Neuronal stem cell (in vitro differentiated cells): Measurements from ENCODE around the gene DHX57.

ENCODE experiments used
- DNase-seq: peaks from one replicate; pipeline ENCODE4 v3.0.0-alpha.2; 2013; ENCODE audit warnings: low spot score
- H2AFZ ChIP-seq: one replicate; pipeline ENCODE4 v1.6.1; 2013; ENCODE audit warnings: mild to moderate bottlenecking, low read length, inconsistent platforms
- H2AK5ac ChIP-seq: 2 replicates; pipeline ENCODE4 v1.6.1; 2013; ENCODE audit warnings: low read depth, mild to moderate bottlenecking, inconsistent platforms, low read length, moderate library complexity, mixed read lengths
- H2BK120ac ChIP-seq: 2 replicates; pipeline ENCODE4 v1.6.1; 2013; ENCODE audit warnings: low read depth, mild to moderate bottlenecking, inconsistent platforms, low read length, moderate library complexity, mixed read lengths
- H2BK12ac ChIP-seq: one replicate; pipeline ENCODE4 v1.6.1; 2013; ENCODE audit warnings: low read length, inconsistent platforms
- H2BK15ac ChIP-seq: 2 replicates; pipeline ENCODE4 v1.6.1; 2013; ENCODE audit warnings: mild to moderate bottlenecking, low read length, inconsistent platforms, mixed read lengths
- H2BK5ac ChIP-seq: one replicate; pipeline ENCODE4 v1.6.1; 2013; ENCODE audit warnings: inconsistent platforms, mild to moderate bottlenecking, low read length, moderate library complexity
- H3K14ac ChIP-seq: one replicate; pipeline ENCODE4 v1.6.1; 2013; ENCODE audit warnings: low read length, inconsistent platforms
- H3K18ac ChIP-seq: 2 replicates; pipeline ENCODE4 v1.6.1; 2013; ENCODE audit warnings: low read length, inconsistent platforms
- H3K23ac ChIP-seq: 2 replicates; pipeline ENCODE4 v1.6.1; 2013; ENCODE audit warnings: low read depth, mild to moderate bottlenecking, mixed read lengths, low read length, inconsistent platforms; ENCODE audit not compliant: poor library complexity
- H3K27ac ChIP-seq: replicated peaks from 3 replicates; pipeline ENCODE4 v1.5.1; 2013; ENCODE audit warnings: low read length, inconsistent platforms
- H3K27me3 ChIP-seq, 3 experiments: 2 replicates each; pipeline ENCODE4 v1.6.1; 2013; ENCODE audit warnings: low read length in 3 of 3, mild to moderate bottlenecking in 2 of 3, inconsistent platforms in 1 of 3, low read depth in 1 of 3, mixed read lengths in 1 of 3, moderate library complexity in 1 of 3; ENCODE audit not compliant: control insufficient read depth in 3 of 3, insufficient read depth in 3 of 3
- H3K36me3 ChIP-seq, 2 donors: replicated peaks in 1 of 2; 2 replicates each; pipeline ENCODE4 v1.6.1; 2013; ENCODE audit warnings: low read length in 2 of 2; ENCODE audit not compliant: control insufficient read depth in 2 of 2, insufficient read depth in 2 of 2
- H3K4ac ChIP-seq: 2 replicates; pipeline ENCODE4 v1.6.1; 2013; ENCODE audit warnings: inconsistent platforms, mild to moderate bottlenecking, low read length, moderate library complexity
- H3K4me1 ChIP-seq, 2 donors: 1 replicate in 1 of 2; 2 replicates in 1 of 2; pipeline ENCODE4 v1.6.1; 2013; ENCODE audit warnings: low read length in 2 of 2, low read depth in 1 of 2; ENCODE audit not compliant: control insufficient read depth in 2 of 2, insufficient read depth in 1 of 2
- H3K4me2 ChIP-seq: one replicate; pipeline ENCODE4 v1.6.1; 2013; ENCODE audit warnings: mild to moderate bottlenecking, low read length, inconsistent platforms; ENCODE audit not compliant: insufficient read depth, poor library complexity, severe bottlenecking
- H3K4me3 ChIP-seq, 2 donors: 2 replicates each; pipeline ENCODE4 v1.5.1; 2013; ENCODE audit warnings: low read length in 2 of 2, mild to moderate bottlenecking in 2 of 2, inconsistent platforms in 1 of 2, moderate library complexity in 1 of 2
- H3K79me1 ChIP-seq: one replicate; pipeline ENCODE4 v1.6.1; 2013; ENCODE audit warnings: low read depth, mild to moderate bottlenecking, inconsistent platforms, low read length, moderate library complexity
- H3K9ac ChIP-seq: one replicate; pipeline ENCODE4 v1.6.1; 2013; ENCODE audit warnings: mild to moderate bottlenecking, low read depth, low read length, inconsistent platforms; ENCODE audit not compliant: poor library complexity
- H3K9me3 ChIP-seq, 2 donors: replicated peaks in 1 of 2; 2 replicates each; pipeline versions ENCODE3 to v1.6.1; 2013; ENCODE audit warnings: low read length in 2 of 2, mild to moderate bottlenecking in 2 of 2, inconsistent platforms in 1 of 2, low read depth in 1 of 2, mixed read lengths in 1 of 2, moderate library complexity in 1 of 2; ENCODE audit not compliant: control insufficient read depth in 2 of 2, insufficient read depth in 1 of 2
- H4K8ac ChIP-seq: one replicate; pipeline ENCODE4 v1.6.1; 2013; ENCODE audit warnings: low read depth, mild to moderate bottlenecking, inconsistent platforms, low read length, moderate library complexity
- H4K91ac ChIP-seq: one replicate; pipeline ENCODE4 v1.6.1; 2013; ENCODE audit warnings: low read length, low read depth, mild to moderate bottlenecking, inconsistent platforms; ENCODE audit not compliant: poor library complexity
- WGBS, 2 donors: extraction: QIAGEN DNeasy Blood & Tissue Kit; methylation state at CpG; one replicate each; pipeline ENCODE4 v1.1.7; 2013; ENCODE audit warnings: missing lambda C conversion rate in 2 of 2, mixed read lengths in 1 of 2; ENCODE audit not compliant: insufficient read length in 2 of 2, insufficient replicate concordance in 1 of 2; ENCODE audit errors: extremely low coverage in 2 of 2; 5-methylcytosine and 5-hydroxymethylcytosine counted together

DHX57 gene

GRCh38 chr2:38856165-38856564, 19.6 kb downstream of the DHX57 start:
- peak overlapping the region; percentile 39 for H2BK5ac ChIP-seq
- no peaks in the 10 kb centered on the region for H3K4me1 ChIP-seq
- peaks cover 0 to 10% of the 10 kb centered on the region in 2 donors for H3K9me3 ChIP-seq
- H2BK15ac ChIP-seq: no peak overlapping the region
- H3K27me3 ChIP-seq: no peaks in the 10 kb centered on the region
- no peak for DNase-seq
- no CpG with 5 or more reads among the region's 1 CpG for WGBS, 2 donors
- H3K4ac ChIP-seq: no peak overlapping the region
- H2BK12ac ChIP-seq: no peak overlapping the region
- H3K79me1 ChIP-seq: no peaks in the 10 kb centered on the region
- H2AK5ac ChIP-seq: no peak overlapping the region
- H4K8ac ChIP-seq: no peak overlapping the region
- no peak overlapping the region for H3K4me3 ChIP-seq
- H3K4me2 ChIP-seq: no peak overlapping the region
- peaks cover 24 to 94% of the 10 kb centered on the region in 2 donors for H3K36me3 ChIP-seq
- no peak overlapping the region for H3K18ac ChIP-seq
- H2BK120ac ChIP-seq: no peak overlapping the region
- no peak overlapping the region for H3K14ac ChIP-seq
- H3K27ac ChIP-seq: no peak overlapping the region
- H4K91ac ChIP-seq: no peak overlapping the region
- no peak overlapping the region for H2AFZ ChIP-seq
- no peak overlapping the region for H3K9ac ChIP-seq
- no peak overlapping the region for H3K23ac ChIP-seq

- H3K4me1 ChIP-seq: no peaks in the 10 kb centered on the region
- no peak overlapping the region for H2AK5ac ChIP-seq
- no peak overlapping the region for H4K8ac ChIP-seq
- H3K9ac ChIP-seq: no peak overlapping the region
- no peak for DNase-seq
- no peak overlapping the region for H3K23ac ChIP-seq
- H3K27me3 ChIP-seq: no peaks in the 10 kb centered on the region
- no peak overlapping the region for H2BK15ac ChIP-seq
- no peak overlapping the region for H2AFZ ChIP-seq
- peaks cover 12 to 93% of the 10 kb centered on the region in 2 donors for H3K36me3 ChIP-seq
- H3K79me1 ChIP-seq: no peaks in the 10 kb centered on the region
- H2BK120ac ChIP-seq: no peak overlapping the region
- no peak overlapping the region for H3K27ac ChIP-seq
- no peak overlapping the region for H3K18ac ChIP-seq
- H4K91ac ChIP-seq: no peak overlapping the region
- no peak overlapping the region for H3K4ac ChIP-seq
- no peaks in the 10 kb centered on the region for H3K9me3 ChIP-seq
- H3K4me3 ChIP-seq: no peak overlapping the region
- WGBS, 2 donors: no CpG with 5 or more reads among the region's 3 CpGs
- H3K4me2 ChIP-seq: no peak overlapping the region
- H2BK5ac ChIP-seq: no peak overlapping the region
- H2BK12ac ChIP-seq: no peak overlapping the region
- H3K14ac ChIP-seq: no peak overlapping the region
Observed at GRCh38 chr2:38850045-38850444, 25.7 kb downstream of the DHX57 start.

DNA sequence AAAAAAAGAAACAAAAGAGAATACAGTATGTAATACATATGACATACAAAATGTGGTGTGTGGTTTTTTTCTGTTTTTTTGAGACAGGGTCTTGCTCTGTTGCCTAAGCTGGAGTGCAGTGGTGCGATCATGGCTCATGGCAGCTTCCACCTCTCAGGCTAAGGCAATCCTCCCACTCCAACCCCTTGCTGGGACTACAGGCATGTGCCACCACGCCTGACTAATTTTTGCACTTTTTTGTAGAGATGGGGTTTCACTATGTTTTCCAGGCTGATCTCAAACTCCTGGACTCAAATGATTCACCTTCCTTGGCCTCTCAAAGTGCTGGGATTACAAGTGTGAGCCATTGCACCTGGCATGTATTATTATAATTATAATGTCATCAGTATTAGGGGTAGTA, 38.9 kb downstream of the DHX57 start:
- no peaks in the 10 kb centered on the region for H3K4me1 ChIP-seq
- no peak overlapping the region for H3K9ac ChIP-seq
- H4K91ac ChIP-seq: no peak overlapping the region
- no peak overlapping the region for H2BK5ac ChIP-seq
- no CpG with 5 or more reads among the region's 2 CpGs for WGBS, 2 donors
- H3K79me1 ChIP-seq: no peaks in the 10 kb centered on the region
- H2AK5ac ChIP-seq: no peak overlapping the region
- no peaks in the 10 kb centered on the region for H3K9me3 ChIP-seq
- H2BK120ac ChIP-seq: no peak overlapping the region
- H3K23ac ChIP-seq: no peak overlapping the region
- H3K4ac ChIP-seq: no peak overlapping the region
- peaks cover 5 to 81% of the 10 kb centered on the region in 2 donors for H3K36me3 ChIP-seq
- H3K14ac ChIP-seq: no peak overlapping the region
- no peak overlapping the region for H3K4me3 ChIP-seq
- H2BK12ac ChIP-seq: no peak overlapping the region
- H2BK15ac ChIP-seq: no peak overlapping the region
- H3K18ac ChIP-seq: no peak overlapping the region
- no peak for DNase-seq
- no peak overlapping the region for H2AFZ ChIP-seq
- H4K8ac ChIP-seq: no peak overlapping the region
- no peaks in the 10 kb centered on the region for H3K27me3 ChIP-seq
- H3K27ac ChIP-seq: no peak overlapping the region
- no peak overlapping the region for H3K4me2 ChIP-seq

DNA sequence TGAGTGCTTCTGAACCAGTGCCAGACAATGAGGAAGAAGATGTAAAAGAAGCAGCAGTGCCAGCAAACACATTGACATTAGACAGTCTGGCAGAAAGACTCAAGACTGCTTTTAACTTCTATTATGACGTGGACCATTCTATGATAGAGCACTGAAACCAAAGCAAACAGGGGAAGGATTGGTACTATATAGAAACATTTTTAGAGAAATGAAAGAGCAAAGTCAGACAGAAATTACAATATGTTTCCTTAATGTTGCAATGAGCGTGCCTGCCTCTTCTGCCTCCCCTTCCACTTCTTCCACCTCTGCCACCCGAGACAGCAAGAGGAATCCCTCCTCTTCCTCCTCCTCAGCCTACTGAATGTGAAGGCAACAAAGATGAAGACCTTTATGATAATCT, 39.7 kb downstream of the DHX57 start:
- H3K4ac ChIP-seq: no peak overlapping the region
- no peaks in the 10 kb centered on the region for H3K27me3 ChIP-seq
- no peak for DNase-seq
- no CpG with 5 or more reads among the region's 3 CpGs for WGBS, 2 donors
- no peak overlapping the region for H2BK12ac ChIP-seq
- H3K23ac ChIP-seq: no peak overlapping the region
- no peak overlapping the region for H4K8ac ChIP-seq
- no peak overlapping the region for H2BK5ac ChIP-seq
- no peaks in the 10 kb centered on the region for H3K9me3 ChIP-seq
- H3K14ac ChIP-seq: no peak overlapping the region
- H3K4me1 ChIP-seq: no peaks in the 10 kb centered on the region
- H3K27ac ChIP-seq: no peak overlapping the region
- no peak overlapping the region for H3K9ac ChIP-seq
- no peak overlapping the region for H2AFZ ChIP-seq
- H3K18ac ChIP-seq: no peak overlapping the region
- H2BK15ac ChIP-seq: no peak overlapping the region
- no peak overlapping the region for H4K91ac ChIP-seq
- no peak overlapping the region for H3K4me3 ChIP-seq
- H3K36me3 ChIP-seq: peaks cover 5 to 75% of the 10 kb centered on the region in 2 donors
- no peak overlapping the region for H2AK5ac ChIP-seq
- no peak overlapping the region for H3K4me2 ChIP-seq
- no peaks in the 10 kb centered on the region for H3K79me1 ChIP-seq
- H2BK120ac ChIP-seq: no peak overlapping the region
